Motor neuron (in vitro differentiated cells): ENCODE measurements around the gene MLLT6. TPM values are rescaled to one million over a fixed set of nuclear protein-coding genes. Genes with fewer than 3 reads are reported as not detected.

Experiments
- ATAC-seq, 8 experiments: fragments of 200-7000 bp; cut with Tn5 transposase; replicated peaks in 6 of 8; 2 replicates each; pipeline ENCODE4 v1.8.0; 2021; ENCODE audit warnings: mild to moderate bottlenecking in 8 of 8, moderate library complexity in 8 of 8
- H3K27ac ChIP-seq, 2 donors: fragments of 250-450 bp; sonication (Bioruptor Pico); 2 replicates each; pipeline ENCODE4 v1.9.0; 2021; ENCODE audit warnings: antibody characterized with exemption in 2 of 2, mild to moderate bottlenecking in 2 of 2, moderate library complexity in 1 of 2
- H3K4me1 ChIP-seq, 2 donors: fragments of 250-450 bp; sonication (Bioruptor Pico); replicated peaks in 1 of 2; 2 replicates each; pipeline ENCODE4 v1.6.1; 2021; ENCODE audit warnings: antibody characterized with exemption in 2 of 2, mild to moderate bottlenecking in 2 of 2, moderate library complexity in 1 of 2
- H3K4me3 ChIP-seq, 5 donors: fragments of 250-450 bp; sonication (Bioruptor Pico); 2 replicates each; pipeline ENCODE4 v1.9.0; 2021; ENCODE audit warnings: antibody characterized with exemption in 5 of 5, mild to moderate bottlenecking in 5 of 5, moderate library complexity in 4 of 5
- WGBS, 10 experiments: fragments of 450-650 bp; shearing (Covaris generic); methylation state at CpG; one replicate each; pipeline ENCODE4 v1.0.0; 2022; 5-methylcytosine and 5-hydroxymethylcytosine counted together
- in situ Hi-C, 9 experiments: fragments of 400-800 bp; cut with MboI; loops; one replicate each; pipeline ENCODE4 v1.15.0; 2021; ENCODE audit warnings: low sequenced_read_pairs in 9 of 9, low pct_unique_long_range_greater_than_20kb in 2 of 9; ENCODE audit not compliant: unreplicated experiment in 9 of 9
- total RNA-seq, 8 experiments: library from RNA; unstranded; fragments of 300-600 nt; gene quantifications; 2 replicates each; pipeline versions ENCODE4 v1.2.3 to v1.2.4, GENCODE V29; 2022

MLLT6 gene
- total RNA-seq, 8 experiments from 2014 or later = 14.8 to 126 (median 22.9) TPM

DNA sequence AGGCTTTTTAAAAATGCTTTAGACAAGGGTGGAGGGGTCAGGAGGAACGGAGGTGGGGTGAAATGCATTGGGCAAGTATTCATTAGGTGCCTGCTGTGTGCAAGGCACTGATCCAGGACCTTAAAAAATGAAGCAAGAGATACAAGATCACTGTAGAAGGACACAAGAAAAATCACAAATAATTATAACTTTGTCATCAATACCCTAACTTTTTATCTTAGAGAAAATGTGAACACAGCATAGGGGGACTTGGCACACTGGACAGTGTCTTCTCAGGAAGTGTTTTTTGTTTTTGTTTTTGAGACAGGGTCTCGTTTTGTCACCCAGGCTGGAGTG is 37.3 kb upstream of the MLLT6 start:
- no peak overlapping the region for H3K4me3 ChIP-seq
- H3K4me1 ChIP-seq = peaks cover 3 to 5% of the 10 kb centered on the region in 2 donors
- 0% methylated on average over 1 of the region's 2 CpGs; no CpG with 5 or more reads in 6 of the 10 experiments for WGBS, 10 experiments
- in situ Hi-C loops = loop anchor here in 6 of 9 experiments (5.0 to 25.0 kb wide), 5 partner anchors 105 to 175 kb away; no protein-coding TSS in a partner anchor
- no peak overlapping the region for H3K27ac ChIP-seq
- ATAC-seq = no peak

DNA sequence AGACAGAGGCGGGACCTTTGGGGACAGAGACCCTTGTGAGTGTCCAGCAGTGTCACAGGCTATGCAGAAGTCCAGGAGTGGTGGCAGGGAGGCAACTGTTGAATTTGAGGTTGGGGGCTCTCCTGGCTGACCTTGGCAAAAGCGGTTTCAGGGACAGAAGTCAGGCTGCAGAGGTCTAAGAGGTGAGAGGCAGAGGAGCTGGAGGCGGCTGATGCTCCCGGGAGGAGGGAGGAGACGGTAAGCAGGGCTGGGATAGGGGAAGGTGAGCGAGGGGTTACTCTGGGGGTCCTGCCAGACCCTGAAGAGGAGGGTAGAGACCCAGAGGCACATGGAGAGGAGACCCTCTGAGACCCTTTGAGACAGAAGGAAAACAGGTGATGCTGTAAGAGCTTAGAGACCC is 35.6 kb upstream of the MLLT6 start:
- WGBS, 10 experiments = 0 to 31% (median 9%) methylated on average over 1 to 4 of the region's 6 CpGs; no CpG with 5 or more reads in 7 of the 10 experiments
- in situ Hi-C loops = loop anchor here in 6 of 9 experiments (5.0 to 25.0 kb wide), 5 partner anchors 107 to 177 kb away; no protein-coding TSS in a partner anchor
- Histone ChIP-seq H3K4me1 (peaks cover 3 to 6% of the 10 kb centered on the region in 2 donors), H3K4me3 (no peak overlapping the region), H3K27ac (no peak overlapping the region)
- ATAC-seq = no peak

DNA sequence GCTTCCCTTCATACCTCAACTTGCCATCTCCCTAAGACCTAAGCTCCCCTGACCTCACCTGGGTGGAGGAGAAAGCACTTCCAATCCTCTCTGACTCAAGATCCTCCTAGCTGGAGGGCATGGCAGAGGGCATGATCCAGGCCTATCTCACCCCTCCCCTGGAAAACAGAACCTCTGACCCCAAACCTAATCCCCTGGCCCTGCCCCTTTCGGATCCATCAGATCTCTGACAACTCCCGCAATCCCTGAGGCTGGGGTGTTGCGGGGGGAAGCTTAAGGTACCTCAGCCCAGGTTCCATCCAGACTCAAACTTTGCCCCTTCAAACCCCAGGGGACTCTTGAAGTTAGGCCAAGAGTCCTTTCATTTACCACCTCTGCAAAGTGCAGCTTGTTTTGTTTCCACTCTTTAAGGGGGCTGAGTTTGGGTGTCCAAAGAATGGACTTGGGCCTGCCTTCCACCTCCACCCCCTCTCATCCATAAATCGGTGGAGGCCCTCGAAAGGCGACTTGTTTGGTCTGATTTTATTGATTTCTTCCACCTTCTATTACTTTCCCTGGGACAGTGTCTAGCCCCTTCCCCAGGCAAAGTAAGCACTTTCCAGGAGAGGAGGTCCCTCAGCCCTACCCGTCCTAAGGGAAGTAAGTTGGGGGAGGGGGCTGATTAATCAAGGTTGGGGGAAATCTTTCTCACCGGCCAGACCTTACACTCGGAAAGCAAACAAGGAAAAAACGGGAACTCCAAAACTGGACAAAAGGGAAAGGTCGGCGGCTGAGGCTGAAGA is 32.9 kb upstream of the MLLT6 start:
- H3K4me3 ChIP-seq = no peak overlapping the region
- peaks cover 3 to 7% of the 10 kb centered on the region in 2 donors for H3K4me1 ChIP-seq
- in situ Hi-C loops = loop anchor here in 4 of 9 experiments (25.0 kb wide), 3 partner anchors 110 to 160 kb away; no protein-coding TSS in a partner anchor
- no peak for ATAC-seq
- no peak overlapping the region for H3K27ac ChIP-seq
- WGBS, 10 experiments = 17 to 100% (median 82%) methylated on average over 1 to 5 of the region's 12 CpGs; no CpG with 5 or more reads in 3 of the 10 experiments

DNA sequence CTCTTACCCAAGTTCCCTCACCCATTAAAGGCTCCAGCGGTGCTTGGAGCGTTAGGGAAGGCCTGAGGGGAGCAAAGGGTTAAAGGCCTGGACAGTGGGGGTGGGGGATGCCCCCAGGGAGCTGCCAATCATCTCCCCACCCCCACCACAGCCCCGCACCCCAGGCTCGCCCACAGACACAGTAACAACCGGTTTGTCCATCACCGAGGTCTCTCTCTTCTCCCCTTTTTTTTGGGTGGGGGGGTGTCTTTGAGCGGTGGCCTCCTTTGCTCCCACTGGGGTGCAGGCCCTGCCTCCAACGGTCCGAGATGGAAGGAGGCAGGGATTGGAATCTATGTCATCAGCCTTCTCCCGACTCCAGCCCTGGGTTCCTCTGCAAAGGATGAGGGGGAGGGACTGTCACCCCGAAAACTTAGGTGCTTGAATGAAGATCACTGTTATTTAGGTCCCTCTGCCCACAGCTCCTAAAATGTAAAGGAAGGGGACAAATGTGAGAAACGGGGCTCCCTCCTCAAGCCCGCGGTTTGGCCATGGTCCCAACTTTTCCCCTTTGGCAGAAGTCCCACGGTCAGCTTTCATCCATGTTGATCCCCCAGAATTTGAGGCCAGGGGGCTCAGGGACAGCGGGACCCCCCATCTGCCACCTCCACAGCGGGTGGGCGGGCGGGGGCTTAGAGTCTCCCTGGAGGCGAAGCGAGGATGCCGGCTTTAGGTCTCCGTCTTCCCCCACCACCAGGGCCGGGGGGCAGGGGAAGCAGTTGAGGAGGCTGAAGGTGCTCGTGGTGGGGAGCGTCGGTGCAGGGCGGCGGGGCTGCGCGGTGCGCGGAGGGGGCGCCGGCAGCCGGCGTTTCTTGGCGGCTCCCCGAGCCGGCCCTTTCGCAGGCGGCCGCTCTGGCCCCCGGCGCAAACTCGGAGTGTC is 32.0 kb upstream of the MLLT6 start:
- Histone ChIP-seq H3K4me3 (peak overlapping the region in 3 of 5 donors; percentile 42 to 48 (median 47)), H3K27ac (no peak overlapping the region), H3K4me1 (peaks cover 3 to 9% of the 10 kb centered on the region in 2 donors)
- 19 to 40% (median 26%) methylated on average over 1 to 5 of the region's 46 CpGs; no CpG with 5 or more reads in 6 of the 10 experiments for WGBS, 10 experiments
- in situ Hi-C loops = loop anchor here in 4 of 9 experiments (25.0 kb wide), 3 partner anchors 111 to 161 kb away; no protein-coding TSS in a partner anchor
- no peak for ATAC-seq

DNA sequence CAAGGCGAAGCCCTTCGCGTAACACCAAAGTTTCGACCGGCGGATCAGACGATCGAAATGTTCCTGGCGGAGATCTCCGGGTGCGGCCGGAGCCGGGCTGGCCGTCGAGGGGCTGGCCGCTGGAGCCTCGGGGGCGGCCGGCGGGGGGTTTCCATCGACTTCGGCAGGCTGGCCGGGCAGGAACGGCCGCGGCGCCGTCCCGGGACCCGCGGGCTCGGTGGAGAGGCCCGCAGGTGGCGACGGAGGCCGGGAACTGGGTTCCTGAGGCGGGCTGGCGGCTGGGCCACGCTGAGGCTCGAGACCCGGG is 31.4 kb upstream of the MLLT6 start:
- H3K27ac ChIP-seq = no peak overlapping the region
- peak overlapping the region; percentile 32 to 48 (median 42) for H3K4me3 ChIP-seq
- H3K4me1 ChIP-seq = peaks cover 3 to 9% of the 10 kb centered on the region in 2 donors
- in situ Hi-C loops = loop anchor here in 4 of 9 experiments (25.0 kb wide), 3 partner anchors 111 to 161 kb away; no protein-coding TSS in a partner anchor
- WGBS, 10 experiments = no CpG with 5 or more reads among the region's 41 CpGs
- peak in 5 of 8 experiments; percentile 1 to 6 (median 3) for ATAC-seq

DNA sequence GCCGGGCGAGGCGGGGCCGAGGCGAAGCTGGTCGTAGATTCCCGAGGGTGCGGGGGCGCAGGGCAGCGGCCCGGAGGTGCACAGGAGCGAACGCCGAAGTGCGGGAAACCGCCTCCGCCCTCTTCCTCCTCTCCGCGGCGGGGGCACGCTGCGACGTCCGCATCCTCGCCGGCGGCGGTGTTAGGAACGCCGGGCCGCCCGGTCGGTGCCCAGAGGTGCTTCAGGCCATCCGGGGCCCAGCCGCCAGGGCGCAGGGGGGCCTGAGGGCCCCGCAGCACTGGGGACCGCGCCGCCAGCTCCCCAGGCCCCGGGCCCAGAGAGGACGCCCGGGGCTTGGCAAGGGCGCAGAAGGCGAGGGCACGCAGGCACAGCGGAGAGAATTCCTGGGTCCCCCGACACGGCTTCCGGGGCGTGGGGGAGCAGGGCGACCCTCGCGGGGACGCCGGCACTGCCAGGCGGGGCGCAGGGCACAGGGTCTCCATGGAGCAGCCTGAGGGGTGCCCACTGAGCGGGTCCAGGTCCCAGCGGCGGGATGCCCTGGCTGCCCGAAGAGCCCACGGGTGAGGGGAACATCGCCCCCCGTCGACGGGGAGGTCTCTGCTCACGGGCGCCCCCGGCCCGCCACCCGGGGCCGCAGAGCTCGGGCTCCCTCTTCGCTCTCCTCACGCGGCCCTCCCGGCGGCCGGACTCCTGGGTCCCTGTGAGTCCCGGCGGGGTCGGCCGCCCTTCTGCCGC is 30.9 kb upstream of the MLLT6 start:
- Histone ChIP-seq H3K4me1 (peaks cover 3 to 9% of the 10 kb centered on the region in 2 donors), H3K4me3 (peak overlapping the region; percentile 32 to 48 (median 42)), H3K27ac (no peak overlapping the region)
- peak; percentile 2 to 51 (median 30) for ATAC-seq
- 0% methylated on average over 1 to 7 of the region's 85 CpGs; no CpG with 5 or more reads in 8 of the 10 experiments for WGBS, 10 experiments
- in situ Hi-C loops = loop anchor here in 4 of 9 experiments (25.0 kb wide), 3 partner anchors 112 to 162 kb away; no protein-coding TSS in a partner anchor

DNA sequence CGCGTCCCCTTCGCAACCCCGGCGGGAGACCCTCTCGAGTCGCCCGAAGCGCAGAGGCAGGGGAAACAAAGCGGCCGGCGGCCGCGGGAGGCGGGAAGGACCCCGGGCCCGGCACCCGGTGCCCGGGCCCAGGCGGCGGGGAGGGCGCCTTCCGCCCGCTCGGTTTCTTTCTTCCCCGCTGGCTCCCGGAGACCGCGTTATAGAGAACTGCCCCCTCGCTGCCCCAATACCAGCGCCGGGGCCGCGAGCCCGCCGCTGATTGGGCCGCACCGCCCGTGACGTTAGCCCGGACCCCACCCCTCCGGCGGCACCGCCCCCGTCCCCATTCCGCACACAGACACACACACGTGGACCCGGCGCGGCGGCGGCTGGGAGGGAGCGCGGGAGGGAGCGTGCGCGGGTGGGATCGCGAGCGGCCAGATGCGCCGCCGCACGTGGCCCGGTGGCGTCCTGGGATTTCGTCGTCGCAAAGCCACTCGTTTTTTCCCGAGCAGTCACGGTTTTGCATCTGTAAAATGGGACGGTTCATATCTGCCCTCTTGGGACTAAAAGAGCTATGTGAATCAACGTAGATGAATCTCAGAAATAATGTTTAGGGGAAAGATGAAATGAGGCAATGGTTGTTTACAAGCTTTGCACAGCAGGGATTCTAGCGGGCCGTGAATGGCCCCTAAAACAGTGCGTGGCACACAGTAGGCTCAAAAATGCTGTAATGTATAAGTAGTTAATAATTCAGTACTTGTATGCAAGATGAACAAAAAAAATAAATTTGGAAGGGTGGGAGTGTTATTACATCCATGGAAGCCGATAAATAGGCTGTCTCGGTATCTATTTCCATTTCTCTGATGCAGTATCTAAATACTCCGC is 30.1 kb upstream of the MLLT6 start, which contains the start of gene EPOP:
EPOP (minus strand) TSS at position 209 of the 867 bp plus-strand sequence. CDS start 462 bp downstream, outside the sequence.
- in situ Hi-C loops = loop anchor here in 4 of 9 experiments (25.0 kb wide), 3 partner anchors 113 to 163 kb away; no protein-coding TSS in a partner anchor
- Histone ChIP-seq H3K4me1 (peaks cover 3 to 9% of the 10 kb centered on the region in 2 donors), H3K4me3 (peak within 1 kb of the TSS; percentile 32 to 48 (median 42)), H3K27ac (no peak within 1 kb of the TSS)
- 8 to 100% (median 33%) methylated on average over 1 to 16 of the region's 80 CpGs; no CpG with 5 or more reads in 1 of the 10 experiments for WGBS, 10 experiments
- peak; percentile 84 to 90 (median 86) for ATAC-seq

DNA sequence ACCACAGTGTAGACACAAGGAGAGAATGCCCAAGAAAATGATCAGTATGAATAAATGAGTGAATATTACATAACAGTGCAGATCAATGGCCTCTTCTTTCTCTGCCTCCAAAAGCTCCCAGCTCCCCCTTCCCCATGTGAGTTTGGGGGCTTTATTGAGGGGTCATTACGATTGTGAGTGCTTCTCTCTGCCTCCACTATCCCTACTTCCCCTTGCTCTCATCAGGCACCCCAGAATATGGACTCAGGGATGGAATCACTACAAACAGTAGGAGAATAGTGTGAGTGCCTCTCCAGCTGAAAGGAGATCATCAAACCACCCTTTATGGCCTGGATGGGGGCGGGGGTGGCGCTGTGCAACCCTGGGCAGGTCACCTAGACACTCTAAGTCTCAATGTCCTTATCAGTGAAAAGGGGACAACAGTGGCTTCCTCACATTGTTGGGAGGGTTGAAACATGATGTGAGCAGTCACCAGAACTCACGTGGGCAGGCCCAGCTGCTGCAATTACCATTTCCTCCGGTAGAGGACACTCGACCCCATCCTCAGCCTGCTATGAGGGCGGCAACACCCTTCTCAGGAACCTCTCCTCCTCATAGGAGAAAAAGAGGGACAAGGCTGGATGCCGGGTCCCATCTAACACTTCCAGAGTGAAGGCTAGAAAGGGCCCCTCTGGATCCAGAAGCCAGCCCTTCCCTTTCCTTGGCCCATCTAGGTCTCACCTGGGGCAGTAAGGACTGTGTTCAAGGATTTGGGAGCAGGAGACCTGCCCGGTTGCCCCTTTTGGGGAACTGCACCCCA is 28.2 kb upstream of the MLLT6 start:
- no peak overlapping the region for H3K4me3 ChIP-seq
- H3K4me1 ChIP-seq = peaks cover 3 to 9% of the 10 kb centered on the region in 2 donors
- ATAC-seq = peak; percentile 39 to 72 (median 60)
- WGBS, 10 experiments = 0% methylated on average over 2 to 5 of the region's 9 CpGs; no CpG with 5 or more reads in 3 of the 10 experiments
- in situ Hi-C loops = no loop called here
- no peak overlapping the region for H3K27ac ChIP-seq

DNA sequence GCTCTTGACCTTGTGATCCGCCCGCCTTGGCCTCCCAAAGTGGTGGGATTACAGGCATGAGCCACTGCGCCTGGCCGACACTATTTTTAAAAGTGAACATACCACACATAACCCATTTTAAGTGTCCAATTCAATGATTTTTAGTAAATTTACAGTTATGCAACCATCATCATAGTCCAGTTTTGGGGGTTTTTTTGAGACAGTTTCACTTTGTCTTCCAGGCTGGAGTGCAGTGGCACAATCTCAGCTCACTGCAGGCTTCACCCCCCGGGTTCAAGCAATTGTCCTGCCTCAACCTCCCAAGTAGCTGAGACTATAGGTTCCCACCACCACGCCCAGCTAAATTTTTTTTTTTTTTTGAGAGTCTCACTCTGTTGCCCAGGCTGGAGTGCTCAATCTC is 27.3 kb upstream of the MLLT6 start:
- Histone ChIP-seq H3K27ac (no peak overlapping the region), H3K4me1 (peaks cover 0 to 4% of the 10 kb centered on the region in 2 donors), H3K4me3 (no peak overlapping the region)
- in situ Hi-C loops = no loop called here
- ATAC-seq = no peak
- 75 to 100% (median 87%) methylated on average over 1 to 5 of the region's 6 CpGs; no CpG with 5 or more reads in 4 of the 10 experiments for WGBS, 10 experiments

DNA sequence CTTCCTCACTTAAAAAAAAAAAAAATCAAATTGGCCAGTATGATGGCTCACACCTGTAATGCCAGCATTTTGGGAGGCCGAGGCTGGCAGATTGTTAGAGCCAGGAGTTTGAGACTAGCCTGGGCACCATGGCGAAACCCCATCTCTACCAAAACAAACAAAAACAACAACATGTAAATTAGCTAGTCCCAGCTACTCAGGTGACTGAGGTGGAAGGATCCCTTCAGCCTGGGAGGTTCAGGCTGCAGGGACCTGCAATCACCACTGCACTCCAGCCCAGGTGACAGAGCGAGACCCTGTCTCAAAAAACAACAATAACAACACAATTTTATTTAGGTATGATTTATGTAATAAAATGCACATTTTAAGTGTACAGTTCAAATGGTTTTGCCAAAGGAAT is 24.0 kb upstream of the MLLT6 start:
- in situ Hi-C loops = no loop called here
- Histone ChIP-seq H3K4me3 (no peak overlapping the region), H3K27ac (no peak overlapping the region), H3K4me1 (peaks cover 0 to 3% of the 10 kb centered on the region in 2 donors)
- no peak for ATAC-seq
- WGBS, 10 experiments = 60 to 100% (median 76%) methylated on average over 1 to 3 of the region's 3 CpGs; no CpG with 5 or more reads in 3 of the 10 experiments

DNA sequence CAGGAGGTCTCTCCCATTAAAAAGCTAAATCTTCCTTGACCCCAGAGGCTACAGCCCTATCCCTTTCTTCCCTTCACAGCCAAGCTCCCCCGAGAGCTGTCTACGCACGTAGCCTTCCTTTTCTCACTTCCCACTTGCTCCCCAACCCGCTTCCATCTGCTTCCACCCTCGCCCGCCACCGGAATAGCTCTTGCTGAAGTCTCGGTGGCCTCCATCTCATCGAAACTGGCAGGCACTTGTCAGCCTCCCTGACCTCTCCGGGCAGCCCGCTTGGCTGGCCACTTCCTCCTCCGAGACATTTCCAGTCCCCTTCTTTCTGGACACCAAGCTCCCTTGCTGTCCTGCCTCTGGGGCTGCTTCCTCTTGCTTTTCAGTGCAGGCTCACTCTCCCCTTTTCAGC is 19.6 kb upstream of the MLLT6 start:
- H3K4me3 ChIP-seq = no peak overlapping the region
- H3K27ac ChIP-seq = no peak overlapping the region
- 65 to 100% (median 80%) methylated on average over 1 to 11 of the region's 12 CpGs for WGBS, 10 experiments
- no peak for ATAC-seq
- in situ Hi-C loops = no loop called here
- H3K4me1 ChIP-seq = no peaks in the 10 kb centered on the region
